HG02938 (cell line): ENCODE measurements around the gene TCP11.

Source experiments
- ATAC-seq: cut with Tn5 transposase; IDR thresholded peaks from one replicate; pipeline ENCODE4 v1.9.1; 2021; ENCODE audit warnings: mild to moderate bottlenecking, moderate library complexity; ENCODE audit not compliant: unreplicated experiment

TCP11 gene

GRCh38 chr6:35082733-35083403, 58.3 kb downstream of the TCP11 start:
- ATAC-seq = no peak

GRCh38 chr6:35082046-35082732, 59.0 kb downstream of the TCP11 start:
- no peak for ATAC-seq

- ATAC-seq = no peak
Measured at GRCh38 chr6:35081426-35081851, 59.7 kb downstream of the TCP11 start.

- no peak for ATAC-seq
Measured at GRCh38 chr6:35080821-35081425, 60.2 kb downstream of the TCP11 start.

GRCh38 chr6:35080016-35080680, 61.0 kb downstream of the TCP11 start:
- ATAC-seq = no peak

GRCh38 chr6:35079311-35080000, 61.7 kb downstream of the TCP11 start:
- no peak for ATAC-seq

GRCh38 chr6:35078896-35079295, 62.2 kb downstream of the TCP11 start:
- ATAC-seq = no peak

GRCh38 chr6:35078226-35078850, 62.8 kb downstream of the TCP11 start:
- no peak for ATAC-seq

- no peak for ATAC-seq
Measured at GRCh38 chr6:35077713-35078105, 63.4 kb downstream of the TCP11 start.

GRCh38 chr6:35076997-35077712, 64.0 kb downstream of the TCP11 start:
- no peak for ATAC-seq

GRCh38 chr6:35073766-35074471, 67.2 kb downstream of the TCP11 start:
- ATAC-seq = no peak

GRCh38 chr6:35073211-35073610, 67.9 kb downstream of the TCP11 start:
- no peak for ATAC-seq

GRCh38 chr6:35072698-35073055, 68.5 kb downstream of the TCP11 start:
- ATAC-seq = no peak

- no peak for ATAC-seq
Measured at GRCh38 chr6:35072051-35072697, 69.0 kb downstream of the TCP11 start.

GRCh38 chr6:35071347-35071994, 69.7 kb downstream of the TCP11 start:
- no peak for ATAC-seq

GRCh38 chr6:35070111-35070510, 71.0 kb downstream of the TCP11 start:
- ATAC-seq = no peak

GRCh38 chr6:35069262-35069661, 71.9 kb downstream of the TCP11 start:
- no peak for ATAC-seq

GRCh38 chr6:35068644-35069043, 72.5 kb downstream of the TCP11 start:
- no peak for ATAC-seq
